ENCODE measurements around the gene SPG7.

- TF ChIP-seq CTCF (conservative IDR thresholded peaks at IDR 0.05; ENCODE audit: low read length) (no peak), EZH2phosphoT487 (IDR thresholded peaks at IDR 0.05; ENCODE audit: borderline replicate concordance) (no peak)
Observed at GRCh38 chr16:89588413-89589109, 80.4 kb downstream of the SPG7 start.
